ENCODE measurements around the gene KIF3C. TPM values are rescaled to one million over a fixed set of nuclear protein-coding genes. Genes with fewer than 3 reads are reported as not detected.

The KIF3C gene
- total and polyA plus RNA-seq, 10 of the 15 experiments (the other 5 are each of a cell fraction or from before 2014, with no cell fraction given) = 0.10 to 0.63 (median 0.46) TPM

GRCh38 chr2:25895610-25896009 lies 86.7 kb downstream of the KIF3C start (continued):
- no peak for TF ChIP-seq ZNF687 (IDR thresholded peaks at IDR 0.05)
- no peak for TF ChIP-seq CEBPZ (IDR thresholded peaks at IDR 0.05; ENCODE audit: low read depth, low read length)
- TF ChIP-seq EZH2 (IDR thresholded peaks at IDR 0.05; ENCODE audit: borderline replicate concordance, control insufficient read depth, low read depth, low read length) = no peak
- TF ChIP-seq TAF1 (IDR thresholded peaks at IDR 0.05; ENCODE audit: borderline replicate concordance, low read depth, low read length) = no peak

GRCh38 chr2:25895018-25895417 lies 87.3 kb downstream of the KIF3C start:
- Histone ChIP-seq H3K9ac (ENCODE audit: control insufficient read depth, insufficient read depth, low read length) (no peak overlapping the region), H3K79me2 (ENCODE audit: control insufficient read depth, insufficient read depth, low read length) (no peaks in the 10 kb centered on the region), H3K27ac (ENCODE audit: control insufficient read depth, insufficient read depth) (no peak overlapping the region), H3K4me1 (ENCODE audit: control insufficient read depth, insufficient read depth, low read length) (no peaks in the 10 kb centered on the region), H2AFZ (ENCODE audit: control insufficient read depth, low read depth, low read length) (no peak overlapping the region), H3K27me3 (replicated peaks in 1 of 2; ENCODE audit: control insufficient read depth in 2 of 2, insufficient read depth in 2 of 2, low read length in 1 of 2) (no peaks in the 10 kb centered on the region; a peak in 1 of 4 replicates), H3K4me2 (ENCODE audit: control insufficient read depth, insufficient read depth) (no peak overlapping the region), H4K20me1 (ENCODE audit: control insufficient read depth, insufficient read depth) (no peaks in the 10 kb centered on the region), H3K9me3 (replicated peaks; ENCODE audit: control insufficient read depth, insufficient read depth, low read length) (no peaks in the 10 kb centered on the region), H3K4me3 (no peak overlapping the region), H3K36me3 (ENCODE audit: control insufficient read depth in 2 of 2, insufficient read depth in 2 of 2, low read length in 1 of 2) (no peaks in the 10 kb centered on the region)
- intact Hi-C loops (cut with micrococcal nuclease; ENCODE audit: unreplicated experiment) (no loop called here), in situ Hi-C loops (cut with MboI) (no loop called here)
- ATAC-seq (no peak), DNase-seq (ENCODE audit: low read depth, low spot score) (no peak), FAIRE-seq (no peak)
- TF ChIP-seq RELA (IDR thresholded peaks at IDR 0.05; ENCODE audit: borderline replicate concordance, partially characterized antibody) = no peak
- TF ChIP-seq RFX5 (IDR thresholded peaks at IDR 0.05; ENCODE audit: low read depth, low read length) = no peak
- no peak for TF ChIP-seq TCF3 (IDR thresholded peaks at IDR 0.05; ENCODE audit: borderline replicate concordance, insufficient read depth, low read depth, low read length)
- TF ChIP-seq RB1 (IDR thresholded peaks at IDR 0.05; ENCODE audit: borderline replicate concordance) = no peak
- no peak for TF ChIP-seq IKZF1 (conservative IDR thresholded peaks at IDR 0.05)
- no peak for TF ChIP-seq ZNF384 (IDR thresholded peaks at IDR 0.05; ENCODE audit: borderline replicate concordance, low read depth, low read length)
- no peak for TF ChIP-seq ESRRA (IDR thresholded peaks at IDR 0.05; ENCODE audit: low read length)
- TF ChIP-seq ATF7 (IDR thresholded peaks at IDR 0.05; ENCODE audit: low read depth) = no peak
- TF ChIP-seq CBFB (IDR thresholded peaks at IDR 0.05; ENCODE audit: low read depth) = no peak
- no peak for TF ChIP-seq EED (IDR thresholded peaks at IDR 0.05; ENCODE audit: low read depth)
- no peak for TF ChIP-seq PBX3 (IDR thresholded peaks at IDR 0.05; ENCODE audit: insufficient replicate concordance, low read depth, low read length)
- ChIA-PET CTCF (interaction anchor here (0.6 kb wide), 3 partner anchors 14 to 410 kb away, joined by 3 read pairs; no protein-coding TSS in a partner anchor), RAD21 (ENCODE audit: unreplicated experiment) (no interaction called here), SMC1A (ENCODE audit: uncharacterized antibody, unreplicated experiment) (interaction anchor here (1.0 kb wide), 1 partner anchor 95 kb away, joined by 3 read pairs; no protein-coding TSS in a partner anchor), POLR2A (no interaction called here)
- WGBS (ENCODE audit: insufficient coverage, insufficient replicate concordance, low lambda C conversion rate, missing lambda C conversion rate) = 40% methylated on average over 7 of the region's 7 CpGs
- BruUV-seq (replicated peaks) = no TSS peak

All from GM12878 (cell line).